GM18505 (cell line): ENCODE results near the gene MED12L.

ENCODE experiments used
- ATAC-seq: cut with Tn5 transposase; IDR thresholded peaks from one replicate; pipeline ENCODE4 v1.9.1; 2021; ENCODE audit not compliant: unreplicated experiment
- POLR2A ChIP-seq: IDR thresholded peaks from 4 replicates; pipeline ENCODE4 v1.6.1; 2011; ENCODE audit warnings: borderline replicate concordance; ENCODE audit not compliant: insufficient read depth, insufficient read length; ENCODE audit errors: extremely low read depth

MED12L gene

DNA sequence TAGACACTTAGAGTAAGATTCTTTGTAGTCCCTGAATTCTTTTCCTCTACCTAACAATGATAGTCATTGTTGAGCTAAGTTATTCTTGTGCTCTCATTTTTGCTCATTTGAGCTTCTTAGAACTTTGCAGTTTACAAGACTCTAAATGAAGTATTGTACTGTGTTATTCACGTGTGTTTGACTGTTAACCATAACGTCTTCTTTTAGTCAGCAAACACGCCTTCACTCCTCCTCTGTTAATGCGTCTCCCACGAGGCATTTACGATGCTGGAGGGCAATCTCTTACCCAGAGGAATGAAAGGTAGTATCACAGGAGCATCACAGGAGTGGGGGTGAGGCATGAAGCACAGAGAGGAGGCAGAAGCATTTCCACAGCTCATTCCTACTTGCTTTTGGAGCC is 207.7 kb downstream of the MED12L start:
- TF ChIP-seq POLR2A = no peak
- no peak for ATAC-seq

- no peak for TF ChIP-seq POLR2A
- ATAC-seq = no peak
Measured at GRCh38 chr3:151296226-151296625, 210.8 kb downstream of the MED12L start.

DNA sequence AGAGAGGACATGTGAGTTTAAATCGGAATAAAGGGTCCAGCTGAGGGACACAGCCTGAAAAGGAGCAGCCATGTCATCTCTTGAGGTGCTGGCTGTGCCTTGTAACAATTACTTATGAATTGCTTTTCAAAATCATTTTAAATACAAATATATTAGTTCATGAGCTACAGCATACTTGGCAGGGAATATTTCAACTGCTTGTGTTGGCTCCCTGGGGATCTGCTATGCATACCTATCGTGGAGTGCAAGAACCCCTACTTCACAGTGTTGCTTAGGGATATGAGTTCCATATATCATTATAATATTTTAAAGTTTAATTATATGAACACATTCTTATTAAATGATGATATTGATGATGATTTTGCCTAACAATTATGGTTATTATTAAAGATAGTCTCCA is 212.0 kb downstream of the MED12L start:
- TF ChIP-seq POLR2A = no peak
- no peak for ATAC-seq

- no peak for ATAC-seq
Measured at GRCh38 chr3:151299006-151299405, 213.5 kb downstream of the MED12L start.

GRCh38 chr3:151300539-151300938 is 215.1 kb downstream of the MED12L start:
- TF ChIP-seq POLR2A = no peak
- ATAC-seq = no peak

More at GRCh38 chr3:151299006-151299405, 213.5 kb downstream of the MED12L start:
- no peak for TF ChIP-seq POLR2A

DNA sequence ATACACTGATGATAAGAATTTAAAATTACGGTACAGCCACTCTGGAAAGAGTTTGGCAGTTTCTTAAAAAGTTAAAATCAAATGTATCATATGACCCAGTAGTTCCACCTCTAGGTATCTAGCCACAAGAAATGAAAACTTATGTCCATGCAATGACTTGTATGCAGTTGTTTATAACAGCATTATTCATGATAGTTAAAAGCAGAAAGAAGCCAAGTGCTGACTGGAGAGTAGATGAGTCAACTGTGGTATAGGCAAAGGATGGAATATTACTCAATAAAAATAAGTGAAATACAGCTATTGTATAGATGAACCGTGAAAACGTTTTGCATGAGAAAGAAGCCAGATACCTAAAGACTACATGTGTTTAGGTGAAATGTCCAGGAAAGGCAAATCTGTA is 216.3 kb downstream of the MED12L start:
- TF ChIP-seq POLR2A = no peak
- no peak for ATAC-seq

- TF ChIP-seq POLR2A = no peak
- no peak for ATAC-seq
Measured at GRCh38 chr3:151303751-151304150, 218.3 kb downstream of the MED12L start.

DNA sequence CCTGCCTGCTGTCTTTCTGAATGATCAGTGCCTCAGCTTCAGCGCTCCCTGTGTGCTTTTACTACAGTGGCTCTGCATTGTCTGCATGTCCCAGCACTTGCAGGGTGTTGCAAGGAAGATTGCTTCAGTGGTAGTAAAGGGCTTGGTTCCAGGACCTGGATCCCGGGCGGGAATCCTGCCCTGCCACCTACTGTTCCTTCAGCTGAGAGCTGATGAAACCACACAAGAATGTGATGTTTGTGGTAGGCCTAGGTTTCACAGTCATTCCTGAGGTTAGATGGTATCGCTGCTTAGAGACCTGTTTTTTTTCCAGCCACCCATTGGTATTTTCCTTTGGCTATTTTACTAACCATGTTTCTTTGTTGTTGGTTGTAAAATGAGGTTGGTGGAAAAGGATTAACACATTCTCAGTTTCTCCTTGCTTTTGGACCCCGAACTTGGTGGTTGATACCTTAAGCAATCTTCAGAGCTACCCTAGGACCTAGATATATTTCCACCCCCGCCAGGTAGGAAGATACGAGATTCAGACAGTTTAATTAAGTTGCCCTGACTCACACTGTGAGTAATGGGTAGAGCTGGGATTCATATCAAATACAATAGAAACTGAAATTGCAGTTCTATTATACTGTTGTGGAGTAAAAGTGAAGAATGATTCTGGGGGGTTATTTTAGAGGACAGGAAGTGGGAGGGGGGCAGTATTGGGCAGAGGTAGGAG is 219.8 kb downstream of the MED12L start:
- no peak for ATAC-seq
- no peak for TF ChIP-seq POLR2A

- no peak for ATAC-seq
- TF ChIP-seq POLR2A = no peak
Measured at GRCh38 chr3:151305775-151306151, 220.3 kb downstream of the MED12L start.

- no peak for TF ChIP-seq POLR2A
- no peak for ATAC-seq
Measured at GRCh38 chr3:151306168-151306810, 220.8 kb downstream of the MED12L start.

GRCh38 chr3:151307131-151307530 is 221.7 kb downstream of the MED12L start:
- ATAC-seq = no peak
- no peak for TF ChIP-seq POLR2A

- ATAC-seq = no peak
- TF ChIP-seq POLR2A = no peak
Measured at GRCh38 chr3:151307583-151308488, 222.4 kb downstream of the MED12L start.

DNA sequence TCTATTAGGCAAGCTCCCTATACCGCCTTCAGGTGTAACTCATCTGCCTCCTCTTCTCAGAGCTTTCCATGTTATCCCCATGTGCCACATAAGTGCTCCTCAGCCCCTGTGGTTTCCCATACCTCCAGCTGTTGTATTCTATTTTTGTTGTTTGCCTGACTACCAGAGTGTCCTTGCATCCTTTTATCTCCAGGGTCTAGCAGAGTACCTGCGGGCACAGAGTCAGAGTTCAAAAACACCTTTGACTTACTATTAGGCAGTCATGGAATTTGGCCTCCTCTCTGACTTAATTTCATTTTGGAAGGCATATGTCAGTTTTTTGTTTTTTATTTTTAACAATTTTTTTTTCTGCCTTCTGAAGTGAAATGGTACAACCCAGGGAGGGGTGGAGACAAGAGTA is 224.1 kb downstream of the MED12L start:
- no peak for TF ChIP-seq POLR2A
- no peak for ATAC-seq
